Measurements from ENCODE around the gene ADAMTS9. TPM values are rescaled to one million over a fixed set of nuclear protein-coding genes. Genes with fewer than 3 reads are reported as not detected.

The ADAMTS9 gene
- total and polyA plus RNA-seq, 4 donors: 1.2 to 13.8 (median 7.4) TPM

DNA sequence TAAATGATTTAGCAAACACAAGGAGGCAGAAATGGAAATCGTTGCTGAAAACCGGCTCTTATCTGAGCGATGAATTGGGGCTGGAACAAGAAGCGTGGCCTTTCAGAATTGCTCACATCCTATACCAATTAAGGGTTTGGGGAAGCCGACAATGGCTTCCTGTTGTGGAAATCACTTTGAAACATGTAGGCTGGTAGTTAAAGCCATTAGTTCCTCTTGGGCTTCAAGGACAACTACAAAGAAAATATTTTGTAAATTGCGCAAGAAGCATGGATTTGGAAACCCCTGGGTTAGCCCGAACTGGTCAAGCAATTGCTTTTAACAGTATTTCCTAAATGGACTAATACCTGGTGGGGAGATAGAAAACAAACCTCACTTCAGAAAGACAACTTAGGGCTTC, 182.4 kb downstream of the ADAMTS9 start (continued):
- no peak for TF ChIP-seq FOXA1 (IDR thresholded peaks at IDR 0.05)
- TF ChIP-seq ATF3 (IDR thresholded peaks at IDR 0.05): no peak
- no peak for TF ChIP-seq NR2F2 (IDR thresholded peaks at IDR 0.05)
- no peak for TF ChIP-seq EGR1 (IDR thresholded peaks at IDR 0.05; ENCODE audit: low read depth in 2 of 2)
- TF ChIP-seq, protein P1, sequence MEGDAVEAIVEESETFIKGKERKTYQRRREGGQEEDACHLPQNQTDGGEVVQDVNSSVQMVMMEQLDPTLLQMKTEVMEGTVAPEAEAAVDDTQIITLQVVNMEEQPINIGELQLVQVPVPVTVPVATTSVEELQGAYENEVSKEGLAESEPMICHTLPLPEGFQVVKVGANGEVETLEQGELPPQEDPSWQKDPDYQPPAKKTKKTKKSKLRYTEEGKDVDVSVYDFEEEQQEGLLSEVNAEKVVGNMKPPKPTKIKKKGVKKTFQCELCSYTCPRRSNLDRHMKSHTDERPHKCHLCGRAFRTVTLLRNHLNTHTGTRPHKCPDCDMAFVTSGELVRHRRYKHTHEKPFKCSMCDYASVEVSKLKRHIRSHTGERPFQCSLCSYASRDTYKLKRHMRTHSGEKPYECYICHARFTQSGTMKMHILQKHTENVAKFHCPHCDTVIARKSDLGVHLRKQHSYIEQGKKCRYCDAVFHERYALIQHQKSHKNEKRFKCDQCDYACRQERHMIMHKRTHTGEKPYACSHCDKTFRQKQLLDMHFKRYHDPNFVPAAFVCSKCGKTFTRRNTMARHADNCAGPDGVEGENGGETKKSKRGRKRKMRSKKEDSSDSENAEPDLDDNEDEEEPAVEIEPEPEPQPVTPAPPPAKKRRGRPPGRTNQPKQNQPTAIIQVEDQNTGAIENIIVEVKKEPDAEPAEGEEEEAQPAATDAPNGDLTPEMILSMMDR (IDR thresholded peaks at IDR 0.05; ENCODE audit: low read depth, low read length, missing input control): no peak

GRCh38 chr3:64502284-64502683, 185.5 kb downstream of the ADAMTS9 start:
- TF ChIP-seq YY1 (IDR thresholded peaks at IDR 0.05) (no peak), JUND (IDR thresholded peaks at IDR 0.05) (no peak), RXRA (IDR thresholded peaks at IDR 0.05) (no peak), ATF3 (IDR thresholded peaks at IDR 0.05) (no peak), REST (IDR thresholded peaks at IDR 0.05) (no peak), EGR1 (IDR thresholded peaks at IDR 0.05; ENCODE audit: low read depth in 2 of 2) (no peak), TAF1 (conservative IDR thresholded peaks at IDR 0.05) (no peak), FOXA2 (IDR thresholded peaks at IDR 0.05) (no peak), HNF4G (IDR thresholded peaks at IDR 0.05) (no peak), NR2F2 (IDR thresholded peaks at IDR 0.05) (no peak), ZBTB33 (IDR thresholded peaks at IDR 0.05) (no peak), GABPA (IDR thresholded peaks at IDR 0.05 in 1 of 2, conservative IDR thresholded peaks at IDR 0.05 in 1 of 2) (no peak)
- TF ChIP-seq, protein P2, sequence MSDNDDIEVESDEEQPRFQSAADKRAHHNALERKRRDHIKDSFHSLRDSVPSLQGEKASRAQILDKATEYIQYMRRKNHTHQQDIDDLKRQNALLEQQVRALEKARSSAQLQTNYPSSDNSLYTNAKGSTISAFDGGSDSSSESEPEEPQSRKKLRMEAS (IDR thresholded peaks at IDR 0.05): no peak
- no peak overlapping the region for H3K27ac ChIP-seq (ENCODE audit: low read depth in 1 of 2, low read length in 2 of 2)
- no peak overlapping the region for H3K4me3 ChIP-seq (ENCODE audit: low read depth in 1 of 3, low read length in 3 of 3)
- H3K4me1 ChIP-seq (ENCODE audit: control insufficient read depth in 4 of 4, insufficient read depth in 4 of 4, low read length in 3 of 4): no peaks in the 10 kb centered on the region
- H3K9ac ChIP-seq (ENCODE audit: low read depth in 1 of 2, low read length in 2 of 2): no peak overlapping the region
- 91% methylated on average over 1 of the region's 1 CpG for WGBS
- H3K9me3 ChIP-seq (ENCODE audit: control insufficient read depth in 4 of 4, low read length in 3 of 4): no peaks in the 10 kb centered on the region
- no peak for DNase-seq (ENCODE audit: low spot score)
- H3K36me3 ChIP-seq (ENCODE audit: control insufficient read depth in 4 of 4, insufficient read depth in 3 of 4, low read depth in 1 of 4, low read length in 3 of 4): no peaks in the 10 kb centered on the region
- H3K27me3 ChIP-seq (ENCODE audit: control insufficient read depth in 4 of 4, insufficient read depth in 4 of 4, low read length in 3 of 4): no peaks in the 10 kb centered on the region

Measured in liver (tissue), 9 donors.